T-helper 22 cell (primary cell): ENCODE measurements around the gene PAQR8.
"Not testable (repeated sequence)": the region's sequence is repeated elsewhere in the genome, so short reads cannot be mapped to it uniquely, and the experiment has no call there.

Experiments used
- DNase-seq: peaks from one replicate; pipeline ENCODE4 v3.0.0-alpha.2; 2020; ENCODE audit warnings: low read depth

PAQR8 gene

GRCh38 chr6:52411911-52412310, 50.0 kb downstream of the PAQR8 start:
- DNase-seq, result no peak

DNA sequence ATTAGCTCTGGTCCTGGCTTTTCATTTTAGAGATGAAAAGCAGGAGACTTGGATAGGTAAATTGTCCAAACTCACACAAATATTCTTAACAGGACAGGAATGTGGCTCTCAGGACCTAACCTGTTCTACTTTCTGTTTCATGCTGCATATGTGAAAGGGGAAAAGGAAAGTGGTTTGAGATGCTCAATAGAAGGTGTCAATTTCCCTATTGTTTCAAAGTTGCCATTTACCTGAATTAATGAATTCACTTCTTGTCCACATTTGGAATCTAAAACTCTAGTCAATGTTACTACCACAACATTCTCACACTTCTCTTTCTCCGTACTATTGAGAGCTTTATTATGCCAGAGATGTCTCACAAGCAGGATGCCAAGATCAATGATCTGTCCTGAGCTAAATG, 53.4 kb downstream of the PAQR8 start:
- no peak for DNase-seq

DNA sequence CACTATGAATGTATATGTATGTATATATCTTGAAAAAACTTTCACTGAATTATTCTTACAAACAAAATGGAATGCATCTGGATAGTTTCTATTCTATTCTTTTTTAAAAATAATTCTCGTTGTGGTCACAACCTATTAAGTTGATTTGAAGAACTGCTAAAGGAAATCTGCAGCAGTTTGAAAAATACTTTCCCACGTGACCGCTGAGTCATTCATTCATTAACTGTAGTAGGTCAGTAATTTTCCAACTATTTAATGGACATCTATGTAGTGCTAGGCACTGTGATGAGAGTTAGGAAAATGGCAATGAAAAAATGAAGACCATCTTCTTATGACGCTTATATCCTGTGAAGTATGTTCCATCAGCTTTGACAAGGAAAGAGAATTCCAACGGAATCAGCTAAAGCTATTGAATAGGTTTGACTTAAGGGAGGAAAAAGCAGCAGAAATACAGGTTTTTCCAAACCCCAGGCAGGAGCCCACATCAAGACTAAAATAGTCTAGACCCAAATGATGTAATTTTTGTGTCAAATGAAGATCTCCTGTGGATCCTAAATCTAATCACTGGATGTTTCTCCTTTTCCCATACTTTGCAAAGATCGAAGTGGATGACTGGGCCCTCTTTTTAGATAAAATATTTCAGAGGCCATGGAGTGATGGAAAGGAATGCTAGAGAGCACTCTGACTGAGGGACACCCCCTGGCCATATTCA, 54.1 kb downstream of the PAQR8 start:
- DNase-seq, result no peak

DNA sequence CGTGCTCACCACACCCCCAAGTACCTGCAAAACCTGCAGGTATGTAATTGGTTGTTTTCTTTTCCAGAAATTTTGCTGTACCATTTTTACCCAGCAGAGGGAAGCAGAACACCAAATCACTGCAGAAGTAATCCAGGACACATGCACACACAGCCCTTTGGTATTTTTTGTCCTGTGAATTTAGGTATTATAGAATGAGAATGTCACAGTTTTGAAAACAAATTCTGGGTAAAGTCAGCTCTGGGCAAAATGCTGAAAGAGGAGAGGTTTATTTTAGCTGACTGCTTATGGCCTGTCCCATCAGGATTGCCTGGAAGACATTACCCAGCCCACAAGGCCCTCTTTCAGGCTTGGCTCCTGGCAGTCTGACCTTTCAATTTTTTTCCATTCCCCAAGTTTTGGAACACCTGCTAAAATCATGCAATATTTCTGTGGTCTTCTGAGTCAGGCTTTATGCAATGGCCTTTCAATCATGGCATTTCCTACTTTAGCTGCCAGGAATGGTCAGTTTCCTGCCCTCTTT, 54.7 kb downstream of the PAQR8 start:
- DNase-seq, result no peak

DNA sequence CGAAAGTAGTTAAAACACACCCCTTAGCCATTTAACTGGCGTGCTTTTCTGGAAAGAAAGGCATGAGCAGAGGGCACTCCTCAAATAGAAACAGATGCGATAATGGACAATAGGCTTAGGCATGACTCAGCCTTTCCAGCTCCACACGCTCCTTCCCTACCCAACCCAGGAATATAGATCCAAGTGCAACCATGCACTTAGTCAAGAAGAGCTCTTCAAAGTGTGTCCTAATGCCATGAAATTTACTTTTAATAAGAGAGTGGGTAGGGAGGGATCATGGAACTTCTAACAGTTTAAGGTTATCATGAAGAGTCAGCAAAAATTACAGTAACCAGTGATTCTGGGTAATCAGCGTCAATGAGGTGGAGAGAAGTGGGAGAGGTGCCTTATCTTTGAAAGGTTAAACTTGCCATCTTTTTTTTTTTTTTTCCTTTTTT, 55.7 kb downstream of the PAQR8 start:
- DNase-seq, result no peak

DNA sequence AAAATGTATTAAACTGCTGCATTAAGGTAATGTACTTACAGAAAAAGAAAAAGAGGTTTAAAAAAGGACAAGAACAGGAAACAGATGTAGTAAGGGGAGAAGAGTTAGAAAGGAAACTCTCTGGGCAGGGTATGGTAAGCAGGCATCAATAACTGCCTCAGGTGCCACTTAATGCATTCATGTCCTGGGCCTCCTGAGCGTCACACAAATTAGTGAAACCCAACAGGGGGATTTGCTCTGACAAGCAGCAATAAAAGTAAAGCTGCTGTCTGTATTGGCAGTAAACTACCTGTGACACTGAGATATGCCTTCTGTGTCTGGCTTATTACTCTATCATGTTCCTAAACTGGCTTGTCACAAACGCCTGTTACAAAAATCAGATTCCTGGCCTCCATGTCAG, 56.7 kb downstream of the PAQR8 start:
- DNase-seq, result no peak

GRCh38 chr6:52419809-52420667, 58.1 kb downstream of the PAQR8 start, which contains the start of gene EFHC1:
Gene EFHC1, plus strand, starts transcription at chr6:52420342. Its CDS starts 69 bp downstream, at chr6:52420411.
- peak; percentile 93 for DNase-seq

- no peak for DNase-seq
These were observed 58.9 kb downstream of the PAQR8 start for GRCh38 chr6:52420668-52421358.

GRCh38 chr6:52422156-52422555, 60.2 kb downstream of the PAQR8 start:
- DNase-seq, result no peak

DNA sequence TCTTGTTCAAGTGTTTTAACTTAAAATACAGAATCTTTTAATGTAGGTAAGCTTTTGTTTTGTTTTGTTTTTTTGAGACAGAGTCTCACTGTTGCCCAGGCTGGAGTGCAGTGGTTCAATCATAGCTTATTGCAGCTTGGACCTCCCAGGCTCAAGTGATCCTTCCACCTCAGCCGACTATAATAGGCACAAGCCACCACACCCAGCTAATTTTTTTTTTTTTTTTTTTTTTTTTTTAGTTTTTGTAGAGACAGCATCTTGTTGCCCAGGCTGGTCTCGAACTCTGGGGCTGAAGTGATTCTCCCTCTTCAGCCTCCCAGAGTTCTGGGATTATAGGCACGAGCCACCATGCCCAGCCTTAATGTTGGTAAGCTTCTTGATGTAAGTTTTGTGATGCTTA, 61.5 kb downstream of the PAQR8 start:
- DNase-seq, result no peak

DNA sequence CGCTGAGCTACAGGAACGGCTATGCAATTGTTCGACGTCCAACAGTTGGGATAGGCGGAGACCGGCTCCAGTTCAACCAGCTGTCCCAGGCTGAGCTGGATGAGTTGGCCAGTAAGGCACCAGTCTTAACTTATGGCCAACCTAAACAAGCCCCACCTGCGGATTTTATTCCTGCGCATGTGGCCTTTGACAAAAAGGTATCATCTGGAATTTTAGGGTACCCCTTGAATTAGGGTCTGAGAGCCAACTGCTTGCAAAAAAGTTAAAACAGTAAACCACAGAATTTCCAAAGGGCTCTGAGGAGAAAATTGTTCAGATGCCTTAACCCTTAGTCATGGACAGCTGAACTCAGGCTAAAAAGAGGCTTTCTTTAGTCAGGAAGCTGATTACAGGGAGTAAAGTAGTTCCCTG, 62.0 kb downstream of the PAQR8 start:
- DNase-seq, result no peak

DNA sequence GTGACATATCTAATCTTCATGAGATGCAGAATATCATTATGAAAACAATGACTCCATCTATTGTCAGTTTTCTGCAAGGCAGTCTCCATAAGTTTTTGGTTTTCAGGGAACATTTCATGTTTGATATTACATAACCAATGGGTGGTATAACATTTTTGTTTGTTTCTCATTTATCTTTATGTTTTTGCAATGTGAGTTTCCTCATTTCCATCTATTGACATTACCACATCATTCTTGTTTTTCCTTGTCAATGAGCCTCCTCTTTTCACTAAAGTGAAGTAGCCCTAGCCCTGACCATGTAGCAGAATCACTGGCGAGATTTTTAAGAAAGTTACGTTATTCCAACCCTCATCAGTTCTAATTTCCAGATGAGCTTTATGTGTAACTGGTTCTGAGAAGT, 62.6 kb downstream of the PAQR8 start:
- DNase-seq, result no peak

DNA sequence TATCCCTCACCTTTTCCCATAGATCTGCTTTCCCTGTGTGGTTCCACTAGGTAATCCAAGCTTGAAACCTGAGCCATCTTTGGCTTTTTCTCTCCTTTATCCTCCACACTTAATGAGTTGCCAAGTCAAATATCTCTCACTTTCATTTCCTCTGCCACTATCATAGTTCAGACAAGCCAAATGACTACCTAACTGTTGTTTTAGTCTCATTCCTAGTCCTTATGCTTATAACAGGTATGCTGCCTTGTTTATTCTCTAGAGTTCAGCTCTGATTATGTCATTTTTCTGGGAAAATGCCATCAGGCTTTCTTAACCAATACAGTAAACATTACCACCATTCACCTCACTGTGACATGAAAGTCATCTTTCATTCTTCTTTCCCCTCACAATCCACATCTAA, 64.7 kb downstream of the PAQR8 start:
- DNase-seq, result no peak

DNA sequence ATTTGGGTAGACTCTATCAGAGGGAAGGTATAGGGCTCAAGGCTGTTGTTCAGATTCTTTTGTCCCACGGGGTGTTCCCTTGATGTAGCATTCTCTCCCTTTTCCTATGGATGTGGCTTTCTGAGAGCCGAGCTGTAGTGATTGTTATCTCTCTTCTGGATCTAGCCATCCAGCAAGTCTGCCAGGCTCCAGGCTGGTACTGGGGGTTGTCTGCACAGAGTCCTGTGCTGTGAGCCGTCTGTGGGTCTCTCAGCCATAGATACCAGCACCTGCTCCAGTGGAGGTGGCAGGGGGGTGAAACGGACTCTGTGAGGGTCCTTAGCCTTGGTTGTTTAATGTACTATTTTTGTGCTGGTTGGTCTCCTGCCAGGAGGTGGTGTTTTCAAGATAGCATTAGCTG, 71.3 kb downstream of the PAQR8 start:
- not testable (repeated sequence) for DNase-seq

- no peak for DNase-seq
These were observed 73.4 kb downstream of the PAQR8 start for GRCh38 chr6:52435345-52435744.

DNA sequence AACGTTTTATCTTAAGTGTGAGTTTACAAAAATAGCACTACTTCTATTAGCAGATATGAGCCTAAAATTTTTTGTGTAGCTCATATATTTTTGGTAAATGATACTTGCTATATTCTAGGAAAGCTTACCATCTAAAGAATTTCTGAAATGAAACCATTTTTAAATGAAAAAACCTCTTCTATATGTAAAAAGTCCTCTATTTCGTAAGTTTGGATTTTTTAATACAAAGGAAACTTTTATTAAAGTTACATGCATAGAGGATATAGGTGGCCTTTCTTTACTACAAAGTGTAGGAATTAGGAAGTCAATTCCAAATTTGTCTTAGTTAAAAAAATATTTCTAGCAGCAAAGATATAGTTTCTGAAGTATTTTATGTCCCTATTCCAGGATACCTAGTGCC, 77.0 kb downstream of the PAQR8 start:
- no peak for DNase-seq

GRCh38 chr6:52454556-52454955, 92.6 kb downstream of the PAQR8 start:
- DNase-seq, result no peak

DNA sequence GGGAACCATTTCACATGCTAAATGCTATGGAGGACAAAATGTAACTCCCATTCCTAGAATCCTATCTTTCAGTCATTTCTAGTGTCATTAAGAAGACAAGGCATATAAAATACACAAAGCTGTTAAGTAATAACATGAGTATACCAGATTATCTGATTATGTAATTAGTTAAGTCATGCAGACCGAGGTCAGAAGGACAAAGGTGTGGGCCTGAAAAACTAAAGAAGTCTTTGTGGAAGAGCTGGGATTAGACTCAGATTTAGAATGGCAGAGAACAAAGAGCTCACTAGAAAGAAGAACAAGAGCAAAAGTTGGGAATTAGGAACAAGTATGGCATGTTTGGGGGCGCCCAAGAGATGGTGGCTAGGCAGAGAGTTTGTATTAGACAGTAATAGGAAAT, 95.1 kb downstream of the PAQR8 start:
- no peak for DNase-seq
